Measurements from ENCODE around the gene SRCIN1.

The SRCIN1 gene

GRCh38 chr17:38559880-38560230 is 45.9 kb downstream of the SRCIN1 start:
- H3K27me3 Mint-ChIP-seq: peaks cover 46% of the 10 kb centered on the region
- H3K9me3 Mint-ChIP-seq: no peaks in the 10 kb centered on the region
- H3K4me1 Mint-ChIP-seq: peaks cover 29% of the 10 kb centered on the region
- ATAC-seq: no peak
- H3K27ac Mint-ChIP-seq: no peak overlapping the region
- no peaks in the 10 kb centered on the region for H3K36me3 Mint-ChIP-seq (ENCODE audit: low read depth)
- DNase-seq: no peak
- H3K4me3 Mint-ChIP-seq: no peak overlapping the region

- Mint-ChIP-seq H3K27ac (no peak overlapping the region), H3K27me3 (peaks cover 45% of the 10 kb centered on the region), H3K4me1 (peaks cover 27% of the 10 kb centered on the region), H3K9me3 (no peaks in the 10 kb centered on the region), H3K36me3 (ENCODE audit: low read depth) (no peaks in the 10 kb centered on the region), H3K4me3 (peak overlapping the region; percentile 79)
- ATAC-seq: peak; percentile 72
- peak; percentile 90 for DNase-seq
Observed at GRCh38 chr17:38559051-38559879, 46.5 kb downstream of the SRCIN1 start.

GRCh38 chr17:38558728-38559050 is 47.1 kb downstream of the SRCIN1 start:
- Mint-ChIP-seq H3K9me3 (no peaks in the 10 kb centered on the region), H3K27me3 (peaks cover 40% of the 10 kb centered on the region)

GRCh38 chr17:38557836-38558727 is 47.7 kb downstream of the SRCIN1 start:
- Mint-ChIP-seq H3K36me3 (ENCODE audit: low read depth) (no peaks in the 10 kb centered on the region), H3K27ac (no peak overlapping the region)

More at GRCh38 chr17:38558728-38559050, 47.1 kb downstream of the SRCIN1 start:
- DNase-seq (peak; percentile 26), ATAC-seq (peak; percentile 11)
- H3K27ac Mint-ChIP-seq: no peak overlapping the region
- peaks cover 26% of the 10 kb centered on the region for H3K4me1 Mint-ChIP-seq
- no peaks in the 10 kb centered on the region for H3K36me3 Mint-ChIP-seq (ENCODE audit: low read depth)
- H3K4me3 Mint-ChIP-seq: peak overlapping the region; percentile 79

GRCh38 chr17:38557396-38557795 is 48.4 kb downstream of the SRCIN1 start:
- no peak for DNase-seq
- peaks cover 24% of the 10 kb centered on the region for H3K4me1 Mint-ChIP-seq
- H3K9me3 Mint-ChIP-seq: no peaks in the 10 kb centered on the region
- no peak overlapping the region for H3K4me3 Mint-ChIP-seq
- H3K27me3 Mint-ChIP-seq: peaks cover 31% of the 10 kb centered on the region
- no peak for ATAC-seq
- no peaks in the 10 kb centered on the region for H3K36me3 Mint-ChIP-seq (ENCODE audit: low read depth)
- H3K27ac Mint-ChIP-seq: no peak overlapping the region

More at GRCh38 chr17:38557836-38558727, 47.7 kb downstream of the SRCIN1 start:
- DNase-seq: peak; percentile 92
- peak; percentile 81 for ATAC-seq
- Mint-ChIP-seq H3K27me3 (peaks cover 35% of the 10 kb centered on the region), H3K4me3 (peak overlapping the region; percentile 79), H3K4me1 (peaks cover 24% of the 10 kb centered on the region), H3K9me3 (no peaks in the 10 kb centered on the region)

GRCh38 chr17:38556239-38556638 is 49.5 kb downstream of the SRCIN1 start:
- Mint-ChIP-seq H3K9me3 (no peaks in the 10 kb centered on the region), H3K27me3 (peaks cover 29% of the 10 kb centered on the region), H3K4me3 (no peak overlapping the region), H3K4me1 (peaks cover 22% of the 10 kb centered on the region), H3K36me3 (ENCODE audit: low read depth) (no peaks in the 10 kb centered on the region), H3K27ac (no peak overlapping the region)
- DNase-seq (no peak), ATAC-seq (no peak)

- Mint-ChIP-seq H3K27me3 (peaks cover 15% of the 10 kb centered on the region), H3K4me1 (peaks cover 12% of the 10 kb centered on the region), H3K9me3 (no peaks in the 10 kb centered on the region), H3K27ac (no peak overlapping the region), H3K36me3 (ENCODE audit: low read depth) (no peaks in the 10 kb centered on the region), H3K4me3 (no peak overlapping the region)
- ATAC-seq (no peak), DNase-seq (no peak)
Observed at GRCh38 chr17:38554430-38555350, 51.1 kb downstream of the SRCIN1 start.

GRCh38 chr17:38552343-38552742 is 53.4 kb downstream of the SRCIN1 start:
- no peak for ATAC-seq
- H3K9me3 Mint-ChIP-seq: no peaks in the 10 kb centered on the region
- H3K4me3 Mint-ChIP-seq: no peak overlapping the region
- no peak for DNase-seq
- H3K27ac Mint-ChIP-seq: no peak overlapping the region
- no peaks in the 10 kb centered on the region for H3K36me3 Mint-ChIP-seq (ENCODE audit: low read depth)
- H3K27me3 Mint-ChIP-seq: peaks cover 12% of the 10 kb centered on the region
- H3K4me1 Mint-ChIP-seq: no peaks in the 10 kb centered on the region

- Mint-ChIP-seq H3K36me3 (ENCODE audit: low read depth) (no peaks in the 10 kb centered on the region), H3K4me1 (no peaks in the 10 kb centered on the region), H3K27ac (no peak overlapping the region), H3K27me3 (peaks cover 14% of the 10 kb centered on the region), H3K9me3 (no peaks in the 10 kb centered on the region), H3K4me3 (no peak overlapping the region)
- DNase-seq (no peak), ATAC-seq (no peak)
Observed at GRCh38 chr17:38551121-38551520, 54.6 kb downstream of the SRCIN1 start.

- Mint-ChIP-seq H3K36me3 (ENCODE audit: low read depth) (no peaks in the 10 kb centered on the region), H3K4me3 (no peak overlapping the region), H3K9me3 (no peaks in the 10 kb centered on the region), H3K27me3 (peaks cover 14% of the 10 kb centered on the region), H3K27ac (no peak overlapping the region), H3K4me1 (no peaks in the 10 kb centered on the region)
- DNase-seq (no peak), ATAC-seq (no peak)
Observed at GRCh38 chr17:38550661-38551060, 55.1 kb downstream of the SRCIN1 start.

- Mint-ChIP-seq H3K36me3 (ENCODE audit: low read depth) (no peaks in the 10 kb centered on the region), H3K4me3 (no peak overlapping the region), H3K9me3 (no peaks in the 10 kb centered on the region), H3K4me1 (no peaks in the 10 kb centered on the region), H3K27me3 (peaks cover 10% of the 10 kb centered on the region), H3K27ac (no peak overlapping the region)
- DNase-seq (no peak), ATAC-seq (no peak)
Observed at GRCh38 chr17:38549285-38549684, 56.5 kb downstream of the SRCIN1 start.

GRCh38 chr17:38547444-38547843 is 58.3 kb downstream of the SRCIN1 start:
- ATAC-seq (no peak), DNase-seq (no peak)
- Mint-ChIP-seq H3K4me3 (no peak overlapping the region), H3K4me1 (no peaks in the 10 kb centered on the region), H3K9me3 (no peaks in the 10 kb centered on the region), H3K27me3 (peaks cover 9% of the 10 kb centered on the region), H3K27ac (no peak overlapping the region), H3K36me3 (ENCODE audit: low read depth) (no peaks in the 10 kb centered on the region)

GRCh38 chr17:38546396-38546795 is 59.4 kb downstream of the SRCIN1 start:
- no peak for ATAC-seq
- no peak for DNase-seq
- H3K4me1 Mint-ChIP-seq: no peaks in the 10 kb centered on the region
- H3K4me3 Mint-ChIP-seq: no peak overlapping the region
- peaks cover 10% of the 10 kb centered on the region for H3K27me3 Mint-ChIP-seq
- H3K9me3 Mint-ChIP-seq: no peaks in the 10 kb centered on the region
- H3K36me3 Mint-ChIP-seq (ENCODE audit: low read depth): no peaks in the 10 kb centered on the region
- H3K27ac Mint-ChIP-seq: no peak overlapping the region

GRCh38 chr17:38545531-38546225 is 60.1 kb downstream of the SRCIN1 start:
- ATAC-seq (no peak), DNase-seq (no peak)
- H3K36me3 Mint-ChIP-seq (ENCODE audit: low read depth): no peaks in the 10 kb centered on the region
- H3K4me1 Mint-ChIP-seq: no peaks in the 10 kb centered on the region
- no peak overlapping the region for H3K27ac Mint-ChIP-seq
- no peak overlapping the region for H3K4me3 Mint-ChIP-seq
- peaks cover 12% of the 10 kb centered on the region for H3K27me3 Mint-ChIP-seq
- no peaks in the 10 kb centered on the region for H3K9me3 Mint-ChIP-seq

Measured in activated naive CD8-positive, alpha-beta T cell treated with anti-CD3 and anti-CD28 coated beads, Interleukin-2, amount 50 U/mL, for 24 hours (primary cell).